HL-60/S4 treated with phorbol 12-myristate 13-acetate at 8.2 ng/mL for 4 days and 3 days (cell line): ENCODE results near the gene ARSG.
"Not testable (repeated sequence)": the region's sequence is repeated elsewhere in the genome, so short reads cannot be mapped to it uniquely, and the experiment has no call there.

Experiments
- in situ Hi-C: fragments of 300-500 bp; cut with MboI; formaldehyde crosslinking; loops from 2 replicates; pipeline ENCODE4 v1.15.0; 2022; ENCODE audit warnings: low sequenced_read_pairs

Gene ARSG

DNA sequence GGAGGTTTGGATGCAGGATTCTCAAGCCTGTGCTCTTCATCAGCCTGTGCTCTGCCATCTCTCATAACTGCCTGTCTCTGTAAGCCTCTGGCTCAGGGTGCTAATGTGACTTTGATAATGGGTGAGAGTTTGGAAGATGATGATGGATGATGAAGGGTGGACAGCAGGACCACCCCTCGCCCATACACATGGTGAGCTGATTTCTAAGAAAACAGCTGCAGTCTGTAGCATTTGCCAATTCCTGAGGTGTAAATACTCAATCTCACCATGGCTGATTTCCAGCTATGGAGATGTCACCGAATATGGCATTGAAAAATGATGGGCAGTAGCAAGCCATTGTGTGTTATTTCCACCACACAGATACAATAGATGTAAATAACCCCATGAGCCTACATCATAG is 74.2 kb downstream of the ARSG start:
- in situ Hi-C loops, result no loop called here

DNA sequence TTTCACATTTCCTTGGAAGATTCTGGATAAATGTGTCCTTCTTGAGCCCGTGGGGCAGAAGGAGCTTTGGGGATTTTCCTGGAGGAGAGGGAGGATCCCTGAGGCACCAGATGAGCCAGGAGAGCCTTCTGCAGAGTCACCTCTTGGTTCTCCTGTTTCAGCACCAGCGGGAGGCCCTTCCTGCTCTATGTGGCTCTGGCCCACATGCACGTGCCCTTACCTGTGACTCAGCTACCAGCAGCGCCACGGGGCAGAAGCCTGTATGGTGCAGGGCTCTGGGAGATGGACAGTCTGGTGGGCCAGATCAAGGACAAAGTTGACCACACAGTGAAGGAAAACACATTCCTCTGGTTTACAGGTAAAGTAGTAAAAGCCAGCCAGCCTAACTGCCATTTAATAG is 77.1 kb downstream of the ARSG start:
- in situ Hi-C loops, result no loop called here

DNA sequence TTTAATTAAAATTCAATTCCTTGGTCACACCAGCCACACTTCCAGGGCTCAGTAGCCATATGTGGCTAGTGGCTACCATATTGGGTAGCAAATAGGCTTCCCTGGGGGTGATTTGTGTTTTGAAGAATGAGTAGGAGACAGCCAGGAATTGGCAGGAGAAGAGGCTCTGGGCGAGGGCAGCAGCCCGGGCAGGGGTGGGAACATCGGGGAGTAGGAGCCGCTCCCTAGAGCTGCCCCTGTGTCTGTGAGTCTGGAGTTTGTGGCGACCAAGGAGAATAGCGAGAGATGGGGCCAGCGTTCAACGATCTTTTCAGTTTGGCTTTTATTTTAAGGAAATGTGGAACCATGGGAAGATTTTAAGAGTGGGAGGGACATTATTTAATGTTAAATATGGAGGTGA is 84.3 kb downstream of the ARSG start:
- in situ Hi-C loops, result no loop called here

DNA sequence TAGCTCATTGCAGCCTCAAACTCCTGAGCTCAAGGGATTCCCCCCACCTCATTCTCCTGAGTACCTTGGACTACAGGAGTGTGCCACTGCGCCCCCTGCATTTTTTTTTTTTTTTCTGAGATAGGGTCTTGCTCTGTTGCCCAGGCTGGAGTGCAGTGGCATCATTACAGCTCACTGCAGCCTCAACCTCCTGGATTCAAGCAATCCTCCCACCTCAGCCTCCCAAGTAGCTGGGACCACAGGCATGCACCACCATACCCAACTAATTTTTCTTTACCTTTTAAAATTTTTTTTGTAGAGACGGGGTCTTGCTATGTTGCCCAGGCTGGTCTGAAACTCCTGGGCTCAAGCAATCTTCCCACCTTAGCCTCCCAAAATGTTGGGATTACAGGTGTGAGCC is 84.9 kb downstream of the ARSG start:
- in situ Hi-C loops, result not testable (repeated sequence)

DNA sequence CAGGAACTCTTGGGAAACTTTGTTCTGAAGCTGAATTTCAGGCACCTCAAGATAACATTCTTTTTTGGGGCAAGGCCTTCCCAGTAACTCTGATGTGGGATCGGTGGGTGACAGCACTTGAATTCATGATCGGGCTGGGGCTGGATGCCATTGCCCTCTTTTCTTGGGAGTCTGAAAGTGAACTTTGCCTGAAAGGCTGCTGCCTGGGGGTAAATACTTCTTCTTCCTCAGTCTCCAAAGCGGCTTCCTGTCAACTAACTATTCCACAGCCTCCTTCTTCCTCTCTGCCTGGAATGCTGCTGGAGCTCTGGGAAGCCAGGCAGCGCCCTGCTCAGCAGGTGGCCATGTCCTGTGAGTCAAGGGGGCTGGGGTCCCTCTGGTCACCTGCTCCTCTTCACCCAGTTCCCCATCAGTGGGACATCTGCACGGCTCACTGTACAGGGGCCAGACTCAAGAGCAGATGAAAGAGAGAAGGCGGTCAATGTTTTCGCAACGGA is 86.5 kb downstream of the ARSG start:
- in situ Hi-C loops, result no loop called here

DNA sequence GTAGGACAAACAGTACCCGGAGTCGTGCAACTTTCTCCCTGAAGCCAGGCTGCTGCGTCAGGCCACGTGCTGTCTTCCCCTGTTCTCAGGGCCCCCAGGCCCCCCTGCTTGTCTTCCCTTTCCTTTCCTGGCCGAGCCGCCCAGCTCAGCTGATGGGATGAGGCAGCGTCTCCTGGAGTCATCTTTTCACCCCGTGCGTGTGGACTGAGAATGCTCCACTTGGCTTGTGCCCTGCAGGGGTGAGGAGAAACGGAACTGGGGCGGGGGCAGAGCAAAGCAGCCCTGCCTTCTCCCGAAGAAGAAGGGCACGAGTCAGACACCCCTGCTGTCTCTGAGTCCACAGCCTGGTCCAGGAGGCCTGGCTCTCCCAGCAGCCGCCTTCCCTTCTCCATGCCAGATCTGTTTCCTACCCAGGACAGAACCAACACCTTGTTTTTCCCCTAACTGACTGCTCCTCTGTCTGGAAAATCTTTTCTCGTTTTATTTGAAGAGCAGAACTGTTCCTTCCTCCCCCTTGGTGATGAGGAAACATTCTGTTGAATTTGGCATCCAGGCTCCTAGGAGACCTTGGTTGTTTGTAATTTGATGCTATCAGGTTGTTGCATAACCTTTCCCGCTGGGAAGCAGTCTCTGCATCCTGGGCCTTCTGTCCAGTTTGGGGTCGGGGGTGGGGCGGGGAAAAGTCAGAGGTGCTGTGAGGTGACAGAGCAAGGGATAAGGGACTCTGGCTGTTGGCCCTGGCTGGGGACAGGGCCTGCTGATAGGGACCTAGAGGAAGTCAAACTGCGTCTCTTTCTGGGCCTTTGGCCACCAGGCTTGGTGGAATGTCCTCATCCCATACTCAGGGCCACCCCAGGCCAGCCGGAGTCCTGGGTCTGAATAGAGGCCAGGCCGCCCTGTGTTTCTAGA is 87.2 kb downstream of the ARSG start:
- in situ Hi-C loops, result no loop called here

DNA sequence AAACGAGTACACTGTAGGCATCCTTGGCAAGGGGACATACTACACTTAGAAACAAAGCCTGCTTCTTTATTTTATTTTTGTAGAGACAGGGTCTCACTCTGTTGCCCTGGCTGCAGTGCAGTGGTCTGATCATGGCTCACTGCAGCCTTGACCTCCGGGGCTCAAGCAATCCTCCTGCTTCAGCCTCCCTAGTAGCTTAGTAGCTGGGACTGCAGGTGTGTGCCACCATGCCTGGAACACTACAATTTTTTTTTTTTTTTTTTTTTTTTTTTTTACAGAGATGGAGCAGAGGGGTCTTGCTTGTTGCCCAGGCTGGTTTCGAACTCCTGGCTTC is 87.8 kb downstream of the ARSG start:
- in situ Hi-C loops, result no loop called here

DNA sequence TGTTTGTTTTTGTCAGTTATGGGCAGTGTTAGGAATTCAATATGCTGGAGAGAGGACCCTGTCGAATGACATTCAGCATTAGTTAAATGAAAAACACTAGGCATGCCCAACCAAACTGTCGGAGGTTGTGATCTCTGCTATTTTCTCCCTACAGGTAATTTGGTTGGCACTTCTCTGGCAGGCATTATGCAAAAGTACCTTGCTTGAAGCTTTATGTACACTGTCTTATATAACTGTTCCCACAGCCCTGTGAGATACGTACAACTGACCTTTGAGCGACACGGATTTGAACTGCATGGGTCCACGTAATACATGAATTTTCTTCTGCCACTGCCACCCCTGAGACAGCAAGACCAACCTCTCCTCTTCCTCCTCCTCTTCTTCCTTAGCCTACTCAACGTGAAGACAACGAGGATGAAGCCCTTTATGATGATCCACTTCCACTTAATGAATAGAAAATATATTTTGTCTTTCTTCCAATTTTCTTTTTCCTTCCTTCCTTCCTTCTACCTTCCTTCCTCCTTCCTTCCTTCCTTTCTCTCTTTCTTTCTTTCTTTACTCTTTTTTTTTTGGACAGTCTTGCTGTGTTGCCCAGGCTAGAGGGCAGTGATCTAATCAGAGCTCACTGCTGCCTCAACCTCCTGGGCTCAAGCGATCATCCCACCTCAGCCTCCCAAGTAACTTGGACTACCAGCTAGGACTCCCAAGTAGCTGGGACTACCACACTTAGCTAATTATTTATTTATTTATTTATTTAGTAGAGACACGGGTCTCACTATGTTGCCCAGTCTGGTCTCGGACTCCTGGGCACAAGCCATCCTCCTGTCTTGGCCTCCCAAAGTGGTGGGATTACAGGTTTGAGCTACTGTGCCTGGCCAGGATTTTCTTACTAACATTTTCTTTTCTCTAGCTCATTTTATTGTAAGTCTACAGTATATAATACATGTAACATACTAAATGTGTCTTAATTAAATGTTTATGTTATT is 88.7 kb downstream of the ARSG start:
- in situ Hi-C loops, result no loop called here

DNA sequence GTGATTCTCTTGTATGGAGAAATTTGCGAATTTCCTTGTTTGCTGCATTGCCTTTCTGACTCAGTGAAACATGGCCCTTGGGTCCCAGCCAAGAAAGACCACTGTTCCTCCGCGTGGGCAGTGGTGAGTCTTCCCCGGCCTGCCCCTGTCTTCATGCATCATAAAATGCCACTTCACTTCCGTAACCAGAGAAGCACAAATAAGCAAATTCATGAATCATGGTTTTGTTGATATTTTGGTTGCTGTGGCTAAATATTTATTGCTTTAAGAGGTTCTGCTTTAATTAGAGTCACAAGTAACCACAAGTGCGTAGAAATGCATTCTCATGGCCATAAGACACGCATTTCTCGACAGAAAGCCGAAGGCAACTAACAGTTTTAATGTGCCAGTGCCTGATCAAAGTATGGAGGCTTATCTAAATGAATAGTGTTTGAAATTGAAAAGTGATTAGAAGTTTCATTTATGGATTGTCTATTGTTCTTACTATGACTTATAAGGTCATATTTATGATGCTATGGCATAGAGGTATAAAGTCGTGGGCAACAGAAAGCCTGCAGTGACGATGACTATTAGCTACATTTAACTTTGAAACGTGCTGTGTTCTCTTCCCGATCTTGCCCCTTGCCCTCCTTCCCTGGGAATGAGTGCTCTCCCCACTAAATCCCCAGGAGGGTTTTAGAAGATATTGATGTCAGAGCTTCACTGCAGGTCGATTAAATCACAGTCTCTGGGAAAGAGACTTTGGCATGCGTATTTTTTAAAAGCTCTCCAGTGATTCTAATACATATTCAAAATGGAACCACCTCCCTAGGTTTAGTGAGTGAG is 90.0 kb downstream of the ARSG start:
- in situ Hi-C loops, result no loop called here

DNA sequence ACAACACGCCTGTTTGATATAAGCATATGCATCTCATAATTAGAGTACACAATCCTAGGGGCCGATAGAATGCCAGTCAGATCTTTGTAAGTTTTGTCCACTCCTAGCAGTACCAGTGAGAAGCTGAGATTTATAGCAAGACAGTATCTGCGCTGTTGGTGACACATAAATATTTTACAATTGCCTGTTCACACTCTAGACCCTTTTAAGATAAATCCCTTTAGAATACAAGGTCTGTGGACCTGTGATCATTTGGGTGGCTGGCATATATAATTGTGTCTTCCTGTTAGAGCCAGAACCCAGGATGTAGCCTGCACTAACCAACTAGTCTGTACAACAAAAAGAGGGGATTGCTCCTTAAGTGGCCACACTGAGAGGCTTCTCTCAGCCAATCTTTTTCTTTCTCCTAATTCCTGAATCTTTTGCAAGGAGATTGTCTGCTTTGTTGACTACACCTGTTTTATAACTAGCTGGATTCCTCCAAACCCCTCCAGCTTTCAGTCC is 91.3 kb downstream of the ARSG start:
- in situ Hi-C loops, result no loop called here

DNA sequence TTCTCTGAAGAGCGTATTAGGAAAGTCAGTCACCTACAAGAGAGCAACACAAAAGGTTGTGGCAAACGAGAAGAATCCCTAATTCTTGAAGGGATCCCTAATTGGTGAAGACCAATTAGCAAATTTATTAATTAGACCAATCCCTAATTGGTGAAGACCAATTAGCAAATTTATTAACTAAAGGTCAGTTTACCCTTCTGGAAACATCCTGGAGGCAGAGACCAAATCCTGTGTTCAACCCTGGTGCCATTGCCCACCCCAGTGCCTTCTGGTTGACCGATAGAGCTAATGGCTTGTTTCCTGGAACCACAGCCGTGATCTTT is 91.8 kb downstream of the ARSG start:
- in situ Hi-C loops, result no loop called here

DNA sequence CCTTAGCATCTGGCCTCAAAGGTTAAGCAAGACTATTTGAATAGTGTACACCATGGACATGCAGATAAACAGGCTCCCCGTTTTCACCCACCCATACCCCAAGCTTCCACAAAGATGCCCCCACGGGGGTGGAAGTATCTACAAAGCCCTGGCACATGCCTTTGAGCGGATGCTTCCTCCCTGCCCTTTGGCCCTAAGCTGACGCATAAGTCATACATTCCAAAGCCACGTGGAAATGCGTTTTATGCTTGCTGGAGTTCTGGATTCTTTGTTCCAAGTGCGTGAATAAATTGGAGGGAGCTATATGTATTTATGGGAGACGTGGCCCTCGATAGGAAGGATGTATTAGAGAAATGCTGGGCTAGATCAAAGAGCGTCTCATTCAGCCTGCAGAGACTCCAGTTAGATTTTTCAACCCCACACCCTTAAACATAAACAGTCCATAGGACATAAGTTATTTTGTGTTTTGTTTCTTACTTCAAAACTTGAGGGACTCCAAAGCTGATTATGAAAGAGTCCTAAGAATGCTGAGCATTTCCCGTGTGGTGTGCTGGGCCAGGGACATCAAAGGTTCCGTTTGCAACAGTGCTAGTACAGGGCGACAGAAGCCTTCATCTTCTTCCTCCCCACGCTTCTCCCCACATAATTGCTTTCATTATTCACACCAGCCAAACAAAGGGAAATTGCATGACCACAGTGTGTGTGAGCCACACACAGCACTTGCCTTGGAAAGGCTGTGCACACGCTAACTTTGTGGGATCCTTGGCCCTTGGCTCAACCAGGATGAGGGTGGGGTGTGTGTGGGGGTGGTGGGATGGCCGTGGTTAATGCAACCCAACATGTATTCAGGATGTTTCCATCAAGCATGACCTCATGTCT is 92.4 kb downstream of the ARSG start:
- in situ Hi-C loops, result no loop called here

DNA sequence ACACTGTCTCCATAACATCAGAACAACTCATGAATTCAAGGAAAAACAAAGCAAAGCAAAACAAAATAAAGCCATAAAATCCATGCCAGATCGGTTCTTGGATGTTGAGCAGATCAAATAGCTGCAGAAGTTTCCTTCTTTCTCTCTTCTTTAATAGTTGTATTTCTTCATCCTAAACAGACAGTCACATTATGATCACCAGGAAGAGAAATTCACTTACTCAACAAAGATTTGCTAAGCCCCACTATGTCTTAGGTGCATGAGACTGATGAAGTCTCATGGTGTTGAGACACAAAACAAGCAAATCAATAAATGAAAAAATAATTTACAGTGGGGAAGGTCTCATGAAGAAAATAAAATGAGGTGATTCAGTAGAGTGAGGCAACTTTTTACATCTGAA is 93.2 kb downstream of the ARSG start:
- in situ Hi-C loops, result no loop called here

DNA sequence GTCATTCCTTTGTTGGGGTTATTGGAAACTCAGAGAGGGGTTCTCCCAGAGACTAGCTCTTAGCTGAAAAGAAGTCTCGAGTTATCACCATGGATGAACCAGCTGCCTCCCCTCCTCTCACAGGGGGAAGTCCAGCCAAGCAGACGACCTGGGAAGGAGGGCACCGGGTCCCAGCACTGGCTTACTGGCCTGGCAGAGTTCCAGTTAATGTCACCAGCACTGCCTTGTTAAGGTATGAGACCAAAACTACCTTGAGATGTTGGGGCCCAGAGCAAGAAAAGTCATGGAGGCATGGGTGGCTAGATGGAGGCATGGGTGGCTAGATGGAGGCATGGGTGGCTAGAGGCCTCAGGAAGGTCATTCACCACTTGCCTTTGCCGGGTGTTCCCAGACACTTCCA is 93.6 kb downstream of the ARSG start:
- in situ Hi-C loops, result no loop called here

DNA sequence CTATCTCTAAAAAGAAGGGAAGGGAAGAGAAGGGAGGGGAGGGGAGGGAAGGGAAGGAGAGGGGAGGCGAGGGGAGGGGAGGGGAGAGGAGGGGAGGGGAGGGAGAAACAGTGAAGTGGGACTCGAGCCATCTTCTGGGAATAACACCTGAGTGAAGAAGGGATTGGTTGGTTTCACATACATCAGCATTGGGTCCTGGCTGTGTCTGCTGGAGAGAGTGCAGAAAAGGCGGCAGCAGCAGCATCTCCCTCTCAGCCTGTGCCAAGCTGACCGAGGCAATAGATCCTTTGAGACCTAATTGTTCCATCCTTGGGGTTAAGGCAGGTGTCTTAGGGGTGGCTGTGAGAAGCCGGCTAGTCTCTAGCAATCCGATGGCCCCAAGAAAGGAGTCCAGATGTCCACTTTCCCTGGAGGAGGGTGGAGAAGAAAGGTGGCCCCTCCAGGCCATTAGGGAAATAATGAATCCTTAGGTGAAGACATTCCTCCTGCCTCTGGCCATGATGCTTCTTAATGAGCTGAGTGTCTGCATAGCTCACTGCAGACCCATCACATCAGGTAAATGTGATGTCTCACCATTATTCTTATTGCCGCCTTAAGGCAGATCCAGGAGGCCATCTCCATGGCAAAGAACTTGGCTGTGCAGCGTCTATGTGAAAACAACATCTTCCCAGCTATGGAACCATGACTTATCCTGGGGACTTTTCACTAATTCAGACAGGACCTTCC is 94.4 kb downstream of the ARSG start:
- in situ Hi-C loops, result no loop called here

DNA sequence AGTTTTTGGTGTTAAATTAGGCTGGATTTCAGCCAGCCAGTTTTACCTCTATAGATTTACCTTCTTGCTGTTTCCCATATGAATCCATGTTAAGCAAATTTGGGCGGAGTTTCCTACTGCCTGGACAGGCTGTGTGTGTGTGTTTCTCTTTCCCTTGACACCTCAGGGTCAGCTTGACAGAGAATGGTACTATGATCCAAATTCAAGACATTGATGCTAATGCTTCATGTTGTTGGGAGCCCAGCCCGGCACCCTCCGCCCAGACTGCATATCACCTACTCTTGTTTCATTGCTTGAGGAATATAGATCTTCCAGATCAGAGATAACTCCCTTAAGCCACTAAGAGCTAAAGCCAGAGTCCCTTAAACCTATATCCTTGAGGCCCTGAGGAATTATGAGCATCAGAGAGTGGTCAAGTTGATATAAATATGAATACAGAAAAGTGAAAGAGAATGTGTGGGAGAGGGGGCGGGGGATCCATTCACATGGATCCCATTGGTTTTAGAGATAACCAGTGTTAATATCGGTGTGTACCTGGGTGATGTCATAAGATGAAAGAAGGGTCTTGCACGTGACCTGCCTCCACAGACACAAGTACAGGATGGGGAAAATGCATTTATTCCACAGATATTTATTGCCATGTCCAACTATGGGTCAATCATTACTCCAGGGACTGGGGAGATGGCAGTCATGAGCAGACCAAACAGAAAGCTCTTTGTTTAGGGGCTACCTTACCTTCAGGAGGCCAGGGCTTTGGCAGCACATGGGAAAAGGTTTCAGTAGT is 96.3 kb downstream of the ARSG start:
- in situ Hi-C loops, result no loop called here

DNA sequence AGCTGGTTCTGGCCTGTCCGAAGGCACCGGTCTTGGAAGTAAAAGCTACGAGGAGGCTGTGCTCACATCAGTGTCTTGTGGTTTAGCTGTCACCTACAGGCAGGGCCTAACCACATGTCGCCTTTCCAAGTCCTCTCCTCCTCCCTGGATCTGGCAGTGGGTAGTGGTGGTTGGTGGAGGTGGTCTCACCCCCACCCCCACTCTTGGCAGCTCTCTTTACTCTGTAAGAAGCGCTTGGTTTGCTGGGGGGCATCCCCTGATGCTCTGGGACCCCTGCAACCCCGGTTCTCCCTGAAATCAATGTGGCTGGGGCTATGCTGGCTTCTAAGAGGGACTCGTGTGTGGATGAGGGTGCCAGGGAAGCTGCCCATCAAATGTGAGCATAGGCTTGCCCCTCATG is 97.7 kb downstream of the ARSG start:
- in situ Hi-C loops, result no loop called here

DNA sequence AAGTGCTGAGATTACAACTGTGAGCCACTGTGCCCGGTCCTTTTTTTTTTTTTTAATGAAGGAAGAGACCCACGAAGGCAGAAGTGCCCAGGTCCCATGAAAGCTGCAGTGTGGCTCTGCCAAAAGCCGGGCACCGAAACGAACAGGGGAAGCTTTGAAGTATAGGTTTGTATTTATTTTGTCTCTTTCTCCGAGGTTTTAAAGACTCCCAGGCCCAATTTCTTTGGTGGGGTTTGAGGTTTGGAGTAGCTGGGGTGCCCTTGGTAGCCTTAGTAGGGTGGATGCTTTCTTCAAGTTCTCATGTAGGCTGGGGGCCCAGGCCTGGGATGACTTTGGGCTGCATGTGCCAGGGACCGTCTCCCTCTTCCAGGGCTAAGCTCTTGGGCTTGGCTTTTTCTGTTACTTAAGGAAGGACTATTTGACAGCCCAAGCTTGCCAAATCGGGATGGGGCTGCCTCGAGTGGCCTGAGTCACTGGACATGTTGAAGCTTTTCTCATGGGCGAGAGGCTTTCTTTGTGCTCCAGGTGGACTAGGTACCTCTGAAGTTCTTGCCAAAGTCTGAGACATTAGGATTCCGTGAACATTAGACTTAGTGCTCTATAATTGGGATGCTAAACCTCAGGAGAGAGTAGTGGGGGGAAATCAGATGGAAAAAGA is 99.7 kb downstream of the ARSG start:
- in situ Hi-C loops, result no loop called here
